Amniotic stem cell (primary cell): ENCODE results near the gene SLC6A19.
"Not testable (repeated sequence)": the region's sequence is repeated elsewhere in the genome, so short reads cannot be mapped to it uniquely, and the experiment has no call there.

Experiments used
- DNase-seq: peaks from one replicate; lab custom pipeline; 2025; lab: John Stamatoyannopoulos, UW

The SLC6A19 gene

GRCh38 chr5:1267464-1267863 lies 66.1 kb downstream of the SLC6A19 start:
- not testable (repeated sequence) for DNase-seq

GRCh38 chr5:1268056-1268455 lies 66.7 kb downstream of the SLC6A19 start:
- DNase-seq: no peak

- DNase-seq: no peak
Observed at GRCh38 chr5:1268666-1269065, 67.3 kb downstream of the SLC6A19 start.

- no peak for DNase-seq
Observed at GRCh38 chr5:1270426-1270825, 69.0 kb downstream of the SLC6A19 start.

GRCh38 chr5:1270933-1271914 lies 69.8 kb downstream of the SLC6A19 start:
- no peak for DNase-seq

GRCh38 chr5:1272201-1272600 lies 70.8 kb downstream of the SLC6A19 start:
- DNase-seq: no peak

- DNase-seq: no peak
Observed at GRCh38 chr5:1273745-1274144, 72.3 kb downstream of the SLC6A19 start.

GRCh38 chr5:1274471-1274870 lies 73.1 kb downstream of the SLC6A19 start:
- DNase-seq: no peak
